Kasumi-1 (cell line): ENCODE data around the gene FAM171A1.

ENCODE experiments used
- DNase-seq, 2 experiments: peaks; one replicate each; lab custom pipeline; 2025; lab: John Stamatoyannopoulos, UW

FAM171A1 gene

GRCh38 chr10:15168291-15168785 is 202.8 kb downstream of the FAM171A1 start, which contains the start of gene NMT2:
Gene NMT2, minus strand, starts transcription at chr10:15168693. Its CDS starts 81 bp downstream, at chr10:15168612.
- DNase-seq = peak; percentile 91 to 93

DNA sequence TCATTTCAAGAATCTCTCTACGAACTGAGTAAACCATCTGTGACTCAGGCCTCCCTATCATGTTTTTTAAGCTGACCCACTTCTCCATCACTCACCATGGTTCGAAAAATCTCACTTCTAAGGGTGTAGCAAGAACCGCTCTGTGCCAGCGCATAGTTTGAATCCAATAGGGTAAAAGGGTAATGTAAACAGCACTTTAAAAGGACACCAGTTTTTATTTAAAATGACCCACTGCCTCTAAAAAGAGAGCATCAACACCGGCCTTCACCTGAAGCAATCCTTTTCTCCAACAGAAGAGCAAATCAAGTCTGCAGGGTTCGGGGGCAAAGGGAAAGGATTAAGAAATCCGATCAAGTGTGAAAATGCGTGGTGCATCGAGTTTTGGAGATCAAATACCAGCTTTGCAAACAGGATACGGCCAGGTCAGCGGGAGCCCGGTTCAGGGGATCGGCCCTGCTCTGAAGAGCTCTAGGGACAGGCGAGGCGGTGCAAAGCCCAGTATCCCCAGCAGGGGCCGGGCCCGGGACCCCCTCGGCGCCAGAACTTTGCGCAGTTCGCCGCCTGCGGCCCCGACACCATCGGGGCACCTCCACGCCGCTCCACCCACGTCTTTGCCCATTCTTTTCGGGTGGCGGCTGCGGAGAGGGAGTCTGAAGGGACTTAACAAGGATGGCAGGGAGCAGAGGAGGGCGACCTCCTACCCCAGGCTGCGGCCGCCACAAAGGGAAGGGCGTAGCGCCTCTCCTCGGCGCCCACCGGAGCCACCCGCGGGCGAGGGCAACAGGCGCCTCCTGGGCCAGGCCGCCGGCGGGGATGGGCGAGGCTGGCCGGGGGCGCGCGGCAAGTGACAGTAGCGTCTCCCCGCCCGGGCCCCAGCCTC is 203.4 kb downstream of the FAM171A1 start:
- DNase-seq = peak; percentile 39 to 49

GRCh38 chr10:15166325-15166724 is 204.8 kb downstream of the FAM171A1 start:
- DNase-seq = no peak

GRCh38 chr10:15163253-15163828 is 207.7 kb downstream of the FAM171A1 start:
- peak; percentile 75 to 81 for DNase-seq
